Natural killer cell treated with Interleukin-12 subunit alpha and Interleukin-12 subunit beta and Interleukin-15 and Interleukin-18, amount 100 ng/mL, for 72 hours (primary cell): ENCODE results near the gene TNFRSF18. TPM values are rescaled to one million over a fixed set of nuclear protein-coding genes. Genes with fewer than 3 reads are reported as not detected.

Experiments
- ATAC-seq, 2 donors: fragments of 150-1000 bp; cut with Tn5 transposase in 1 of 2; sonication (Bioruptor Pico), chemical (Tn5 transposase) in 1 of 2; 2 replicates each; pipeline ENCODE4 v1.10.0; 2021
- DNase-seq: peaks from one replicate; pipeline ENCODE4 v3.0.0; 2022; ENCODE audit warnings: low spot score
- H3K27ac Mint-ChIP-seq, 2 donors: 1 replicate in 1 of 2; 2 replicates in 1 of 2; pipeline ENCODE4 v1.8.0; 2022; ENCODE audit warnings: mixed read lengths in 2 of 2, mild to moderate bottlenecking in 1 of 2, moderate library complexity in 1 of 2
- H3K27me3 Mint-ChIP-seq, 2 donors: 1 replicate in 1 of 2; 2 replicates in 1 of 2; pipeline ENCODE4 v1.8.0; 2022; ENCODE audit warnings: mixed read lengths in 2 of 2
- H3K36me3 Mint-ChIP-seq: one replicate; pipeline ENCODE4 v1.8.0; 2022; ENCODE audit warnings: mixed read lengths
- H3K4me1 Mint-ChIP-seq, 2 donors: 1 replicate in 1 of 2; 2 replicates in 1 of 2; pipeline ENCODE4 v1.8.0; 2022; ENCODE audit warnings: low read depth in 2 of 2, mixed read lengths in 2 of 2, mild to moderate bottlenecking in 1 of 2
- H3K4me3 Mint-ChIP-seq: one replicate; pipeline ENCODE4 v1.8.0; 2022; ENCODE audit warnings: mixed read lengths
- H3K9me3 Mint-ChIP-seq: 2 replicates; pipeline ENCODE4 v1.8.0; 2022; ENCODE audit warnings: mixed read lengths
- total RNA-seq, 2 donors: library from RNA; stranded (reverse); gene quantifications; one replicate each; pipeline ENCODE4 v1.2.3, GENCODE V29; 2022

The TNFRSF18 gene
- total RNA-seq, 2 donors from 2014 or later, result 295 to 591 TPM

GRCh38 chr1:1245178-1245816 lies 38.9 kb upstream of the TNFRSF18 start:
- no peak overlapping the region for H3K4me3 Mint-ChIP-seq
- peaks cover 0 to 4% of the 10 kb centered on the region in 2 donors for H3K4me1 Mint-ChIP-seq
- no peaks in the 10 kb centered on the region for H3K36me3 Mint-ChIP-seq
- no peak for DNase-seq
- no peaks in the 10 kb centered on the region for H3K27me3 Mint-ChIP-seq
- H3K27ac Mint-ChIP-seq, result no peak overlapping the region
- no peaks in the 10 kb centered on the region for H3K9me3 Mint-ChIP-seq
- no peak for ATAC-seq

GRCh38 chr1:1244192-1244811 lies 37.9 kb upstream of the TNFRSF18 start:
- ATAC-seq, result no peak
- H3K4me3 Mint-ChIP-seq, result no peak overlapping the region
- H3K9me3 Mint-ChIP-seq, result no peaks in the 10 kb centered on the region
- H3K27ac Mint-ChIP-seq, result no peak overlapping the region
- H3K27me3 Mint-ChIP-seq, result no peaks in the 10 kb centered on the region
- H3K36me3 Mint-ChIP-seq, result no peaks in the 10 kb centered on the region
- DNase-seq, result no peak
- H3K4me1 Mint-ChIP-seq, result no peaks in the 10 kb centered on the region

GRCh38 chr1:1243807-1244191 lies 37.4 kb upstream of the TNFRSF18 start:
- no peaks in the 10 kb centered on the region for H3K4me1 Mint-ChIP-seq
- no peaks in the 10 kb centered on the region for H3K36me3 Mint-ChIP-seq
- no peak overlapping the region for H3K27ac Mint-ChIP-seq
- DNase-seq, result no peak
- no peaks in the 10 kb centered on the region for H3K27me3 Mint-ChIP-seq
- no peaks in the 10 kb centered on the region for H3K9me3 Mint-ChIP-seq
- no peak overlapping the region for H3K4me3 Mint-ChIP-seq
- no peak for ATAC-seq

GRCh38 chr1:1243266-1243660 lies 36.9 kb upstream of the TNFRSF18 start:
- no peaks in the 10 kb centered on the region for H3K27me3 Mint-ChIP-seq
- H3K36me3 Mint-ChIP-seq, result no peaks in the 10 kb centered on the region
- no peaks in the 10 kb centered on the region for H3K9me3 Mint-ChIP-seq
- no peak overlapping the region for H3K27ac Mint-ChIP-seq
- H3K4me3 Mint-ChIP-seq, result no peak overlapping the region
- H3K4me1 Mint-ChIP-seq, result no peaks in the 10 kb centered on the region
- DNase-seq (no peak), ATAC-seq (no peak)

GRCh38 chr1:1242461-1243265 lies 36.3 kb upstream of the TNFRSF18 start:
- Mint-ChIP-seq H3K4me3 (no peak overlapping the region), H3K36me3 (no peaks in the 10 kb centered on the region), H3K4me1 (no peaks in the 10 kb centered on the region), H3K27ac (no peak overlapping the region), H3K9me3 (no peaks in the 10 kb centered on the region), H3K27me3 (no peaks in the 10 kb centered on the region)
- ATAC-seq (no peak), DNase-seq (no peak)

DNA sequence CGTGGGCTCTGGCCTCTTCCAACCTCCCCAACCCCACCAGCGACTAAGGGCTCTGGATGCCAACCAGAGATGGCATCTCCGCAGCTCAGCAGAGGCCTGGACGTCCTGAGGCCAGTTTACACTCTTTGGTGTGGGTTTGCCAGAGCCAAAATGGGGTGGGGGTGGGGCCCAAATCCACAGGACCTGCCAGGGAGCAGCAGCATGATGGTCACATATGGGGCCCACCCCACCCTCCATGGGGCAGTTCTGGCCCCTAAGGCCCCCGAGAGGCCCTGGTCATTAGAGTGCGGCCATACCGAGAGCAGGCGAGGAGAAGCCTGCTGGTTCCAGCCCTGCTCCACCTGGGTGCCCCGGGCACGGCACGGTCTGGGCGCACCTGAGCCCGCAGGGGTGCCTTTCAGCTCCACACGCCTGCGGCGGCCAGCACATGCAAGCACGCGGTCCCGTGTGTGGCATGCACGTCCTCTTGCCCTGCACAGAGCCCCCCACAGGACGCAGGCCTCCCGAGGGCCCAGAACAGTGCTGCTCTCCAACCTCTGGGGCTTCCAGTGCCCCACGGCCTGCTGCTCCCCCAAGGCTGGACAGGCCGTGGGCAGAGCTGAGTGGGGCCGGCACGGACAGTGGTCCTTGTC lies 35.3 kb upstream of the TNFRSF18 start:
- no peak for ATAC-seq
- no peaks in the 10 kb centered on the region for H3K9me3 Mint-ChIP-seq

GRCh38 chr1:1240822-1241587 lies 34.6 kb upstream of the TNFRSF18 start:
- ATAC-seq, result no peak
- H3K36me3 Mint-ChIP-seq, result no peaks in the 10 kb centered on the region
- H3K27me3 Mint-ChIP-seq, result no peaks in the 10 kb centered on the region
- no peak overlapping the region for H3K27ac Mint-ChIP-seq
- no peak overlapping the region for H3K4me3 Mint-ChIP-seq
- no peak for DNase-seq
- no peaks in the 10 kb centered on the region for H3K4me1 Mint-ChIP-seq
- no peaks in the 10 kb centered on the region for H3K9me3 Mint-ChIP-seq

More for the DNA sequence above, 35.3 kb upstream of the TNFRSF18 start:
- Mint-ChIP-seq H3K27me3 (no peaks in the 10 kb centered on the region), H3K4me3 (no peak overlapping the region), H3K4me1 (no peaks in the 10 kb centered on the region), H3K27ac (no peak overlapping the region), H3K36me3 (no peaks in the 10 kb centered on the region)
- no peak for DNase-seq

- Mint-ChIP-seq H3K36me3 (no peaks in the 10 kb centered on the region), H3K4me1 (no peaks in the 10 kb centered on the region), H3K27ac (no peak overlapping the region), H3K9me3 (no peaks in the 10 kb centered on the region), H3K27me3 (no peaks in the 10 kb centered on the region), H3K4me3 (no peak overlapping the region)
- ATAC-seq (no peak), DNase-seq (no peak)
Measured at GRCh38 chr1:1240348-1240732, 33.9 kb upstream of the TNFRSF18 start.

- DNase-seq, result no peak
- H3K36me3 Mint-ChIP-seq, result no peaks in the 10 kb centered on the region
- ATAC-seq, result no peak
- no peaks in the 10 kb centered on the region for H3K4me1 Mint-ChIP-seq
- H3K27me3 Mint-ChIP-seq, result no peaks in the 10 kb centered on the region
- H3K27ac Mint-ChIP-seq, result no peak overlapping the region
- no peaks in the 10 kb centered on the region for H3K9me3 Mint-ChIP-seq
- no peak overlapping the region for H3K4me3 Mint-ChIP-seq
Measured at GRCh38 chr1:1239614-1240347, 33.4 kb upstream of the TNFRSF18 start.

GRCh38 chr1:1239227-1239613 lies 32.8 kb upstream of the TNFRSF18 start:
- DNase-seq (no peak), ATAC-seq (no peak)
- H3K27me3 Mint-ChIP-seq, result no peaks in the 10 kb centered on the region
- no peaks in the 10 kb centered on the region for H3K9me3 Mint-ChIP-seq
- peaks cover 0 to 2% of the 10 kb centered on the region in 2 donors for H3K4me1 Mint-ChIP-seq
- no peak overlapping the region for H3K27ac Mint-ChIP-seq
- H3K36me3 Mint-ChIP-seq, result no peaks in the 10 kb centered on the region
- H3K4me3 Mint-ChIP-seq, result no peak overlapping the region

- Mint-ChIP-seq H3K36me3 (peaks cover under 1% of the 10 kb centered on the region), H3K27me3 (no peaks in the 10 kb centered on the region)
- ATAC-seq, result no peak
Measured at GRCh38 chr1:1238702-1239178, 32.3 kb upstream of the TNFRSF18 start.

GRCh38 chr1:1237874-1238701 lies 31.7 kb upstream of the TNFRSF18 start:
- no peaks in the 10 kb centered on the region for H3K27me3 Mint-ChIP-seq
- H3K9me3 Mint-ChIP-seq, result no peaks in the 10 kb centered on the region
- no peak overlapping the region for H3K27ac Mint-ChIP-seq
- DNase-seq (no peak), ATAC-seq (no peak)
- H3K4me3 Mint-ChIP-seq, result no peak overlapping the region
- peaks cover 7 to 9% of the 10 kb centered on the region in 2 donors for H3K4me1 Mint-ChIP-seq
- H3K36me3 Mint-ChIP-seq, result peaks cover 5% of the 10 kb centered on the region

More at GRCh38 chr1:1238702-1239178, 32.3 kb upstream of the TNFRSF18 start:
- no peak overlapping the region for H3K27ac Mint-ChIP-seq
- peaks cover 3 to 4% of the 10 kb centered on the region in 2 donors for H3K4me1 Mint-ChIP-seq
- no peak for DNase-seq
- H3K9me3 Mint-ChIP-seq, result no peaks in the 10 kb centered on the region
- no peak overlapping the region for H3K4me3 Mint-ChIP-seq
